ENCODE measurements around the gene NELFE. TPM values are rescaled to one million over a fixed set of nuclear protein-coding genes. Genes with fewer than 3 reads are reported as not detected.

NELFE gene
- total RNA-seq, 1 experiment from 2014 or later: 157 TPM

- Mint-ChIP-seq H3K9me3 (ENCODE audit: low read depth, unreplicated experiment) (no peaks in the 10 kb centered on the region), H3K36me3 (ENCODE audit: insufficient read depth, unreplicated experiment) (peaks cover 90% of the 10 kb centered on the region), H3K4me1 (ENCODE audit: low read depth, unreplicated experiment) (peaks cover 27% of the 10 kb centered on the region), H3K27ac (ENCODE audit: unreplicated experiment) (peak overlapping the region; percentile 98), H3K4me3 (ENCODE audit: low read depth, unreplicated experiment) (peak overlapping the region; percentile 86), H3K27me3 (ENCODE audit: unreplicated experiment) (no peaks in the 10 kb centered on the region)
- BruUV-seq (replicated peaks): no TSS peak
- CTCF ChIA-PET: interaction anchor here (0.6 to 1.6 kb wide), 2 partner anchors 195 to 274 kb away, joined by 3 to 4 read pairs; no protein-coding TSS in a partner anchor
- no peak for TF ChIP-seq CTCF (IDR thresholded peaks at IDR 0.05; ENCODE audit: unreplicated experiment)
- intact Hi-C loops (cut with micrococcal nuclease; ENCODE audit: unreplicated experiment): no loop called here
- no peak for DNase-seq
These were observed 11.2 kb upstream of the NELFE start for GRCh38 chr6:31969712-31970603.

GRCh38 chr6:31968791-31969711, 10.3 kb upstream of the NELFE start:
- BruUV-seq (replicated peaks): no TSS peak

DNA sequence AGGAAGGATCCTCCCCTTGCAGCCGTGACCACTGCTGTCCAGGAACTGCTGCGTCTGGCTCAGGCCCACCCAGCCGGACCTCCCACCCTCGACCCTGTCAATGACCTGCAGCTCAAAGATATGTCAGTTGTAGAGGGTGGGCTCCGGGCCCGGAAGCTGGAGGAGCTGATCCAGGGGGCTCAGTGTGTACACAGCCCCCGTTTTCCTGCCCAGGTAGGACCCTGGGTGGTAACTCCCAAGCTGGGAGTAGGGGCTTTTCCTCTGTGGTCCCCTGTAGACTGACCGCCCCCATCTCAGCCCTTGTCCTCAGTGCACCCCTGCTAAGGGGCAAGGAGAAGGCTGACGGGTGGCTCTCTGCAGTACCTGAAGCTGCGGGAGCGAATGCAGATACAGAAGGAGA, 9.6 kb upstream of the NELFE start:
- intact Hi-C loops (cut with micrococcal nuclease; ENCODE audit: unreplicated experiment): no loop called here
- H3K36me3 Mint-ChIP-seq (ENCODE audit: insufficient read depth, unreplicated experiment): peaks cover 75% of the 10 kb centered on the region

More at GRCh38 chr6:31968791-31969711, 10.3 kb upstream of the NELFE start:
- peak overlapping the region; percentile 86 for H3K4me3 Mint-ChIP-seq (ENCODE audit: low read depth, unreplicated experiment)
- DNase-seq: no peak
- peak overlapping the region; percentile 98 for H3K27ac Mint-ChIP-seq (ENCODE audit: unreplicated experiment)
- TF ChIP-seq CTCF (IDR thresholded peaks at IDR 0.05; ENCODE audit: unreplicated experiment): no peak
- H3K4me1 Mint-ChIP-seq (ENCODE audit: low read depth, unreplicated experiment): peaks cover 26% of the 10 kb centered on the region
- intact Hi-C loops (cut with micrococcal nuclease; ENCODE audit: unreplicated experiment): no loop called here
- H3K27me3 Mint-ChIP-seq (ENCODE audit: unreplicated experiment): no peaks in the 10 kb centered on the region
- no peaks in the 10 kb centered on the region for H3K9me3 Mint-ChIP-seq (ENCODE audit: low read depth, unreplicated experiment)
- CTCF ChIA-PET: interaction anchor here (0.6 kb wide), 2 partner anchors 21 to 40 kb away, joined by 3 to 4 read pairs; no protein-coding TSS in a partner anchor
- H3K36me3 Mint-ChIP-seq (ENCODE audit: insufficient read depth, unreplicated experiment): peaks cover 82% of the 10 kb centered on the region

More for the DNA sequence above, 9.6 kb upstream of the NELFE start:
- no peaks in the 10 kb centered on the region for H3K27me3 Mint-ChIP-seq (ENCODE audit: unreplicated experiment)
- H3K9me3 Mint-ChIP-seq (ENCODE audit: low read depth, unreplicated experiment): no peaks in the 10 kb centered on the region
- no peak for DNase-seq
- BruUV-seq (replicated peaks): no TSS peak
- peaks cover 19% of the 10 kb centered on the region for H3K4me1 Mint-ChIP-seq (ENCODE audit: low read depth, unreplicated experiment)
- no peak overlapping the region for H3K27ac Mint-ChIP-seq (ENCODE audit: unreplicated experiment)
- CTCF ChIA-PET: interaction anchor here (0.6 kb wide), 2 partner anchors 20 to 316 kb away, joined by 3 to 6 read pairs; partner anchors contain the start of gene BAG6
- no peak for TF ChIP-seq CTCF (IDR thresholded peaks at IDR 0.05; ENCODE audit: unreplicated experiment)
- no peak overlapping the region for H3K4me3 Mint-ChIP-seq (ENCODE audit: low read depth, unreplicated experiment)
